ENCODE results near the gene PNMA1. TPM values are rescaled to one million over a fixed set of nuclear protein-coding genes. Genes with fewer than 3 reads are reported as not detected.

The PNMA1 gene
- total RNA-seq, 1 donor: 27.9 TPM

GRCh38 chr14:73740618-73741326 lies 26.6 kb upstream of the PNMA1 start:
- H3K4me3 ChIP-seq (ENCODE audit: low read depth, low read length): peak overlapping the region; percentile 44
- no peak for TF ChIP-seq CTCF (IDR thresholded peaks at IDR 0.05; ENCODE audit: insufficient read depth, low read length)
- peak; percentile 69 for DNase-seq (ENCODE audit: low read depth)

GRCh38 chr14:73739899-73740617 lies 25.9 kb upstream of the PNMA1 start:
- H3K4me3 ChIP-seq (ENCODE audit: low read depth, low read length): peak overlapping the region; percentile 6
- TF ChIP-seq CTCF (IDR thresholded peaks at IDR 0.05; ENCODE audit: insufficient read depth, low read length): no peak
- DNase-seq (ENCODE audit: low read depth): no peak

GRCh38 chr14:73739174-73739898 lies 25.2 kb upstream of the PNMA1 start:
- no peak for DNase-seq (ENCODE audit: low read depth)
- H3K4me3 ChIP-seq (ENCODE audit: low read depth, low read length): no peak overlapping the region
- no peak for TF ChIP-seq CTCF (IDR thresholded peaks at IDR 0.05; ENCODE audit: insufficient read depth, low read length)

GRCh38 chr14:73738518-73739173 lies 24.5 kb upstream of the PNMA1 start:
- DNase-seq (ENCODE audit: low read depth): no peak
- H3K4me3 ChIP-seq (ENCODE audit: low read depth, low read length): no peak overlapping the region
- no peak for TF ChIP-seq CTCF (IDR thresholded peaks at IDR 0.05; ENCODE audit: insufficient read depth, low read length)

GRCh38 chr14:73736842-73737241 lies 22.7 kb upstream of the PNMA1 start:
- no peak overlapping the region for H3K4me3 ChIP-seq (ENCODE audit: low read depth, low read length)
- no peak for DNase-seq (ENCODE audit: low read depth)
- no peak for TF ChIP-seq CTCF (IDR thresholded peaks at IDR 0.05; ENCODE audit: insufficient read depth, low read length)

- DNase-seq (ENCODE audit: low read depth): no peak
- no peak for TF ChIP-seq CTCF (IDR thresholded peaks at IDR 0.05; ENCODE audit: insufficient read depth, low read length)
- no peak overlapping the region for H3K4me3 ChIP-seq (ENCODE audit: low read depth, low read length)
These were observed 17.8 kb upstream of the PNMA1 start for GRCh38 chr14:73732006-73732405.

Data from fibroblast of the aortic adventitia (primary cell).